GM12865 (cell line): ENCODE data around the gene JARID2.

Experiments used
- DNase-seq: peaks from one replicate; pipeline ENCODE4 v3.0.0; 2010; ENCODE audit warnings: low read depth
- H3K4me3 ChIP-seq: 2 replicates; pipeline ENCODE4 v1.5.1; 2011; ENCODE audit warnings: mild to moderate bottlenecking, low read depth, low read length, control low read depth
- TF ChIP-seq, protein P1 (sequence below): IDR thresholded peaks from 2 replicates; pipeline ENCODE4 v1.5.1; 2011; ENCODE audit warnings: low read length, control low read depth, low read depth, inconsistent platforms; ENCODE audit not compliant: insufficient read depth; ENCODE audit errors: missing control alignments

Gene JARID2

GRCh38 chr6:15516378-15516777 lies 270.5 kb downstream of the JARID2 start:
- TF ChIP-seq, protein P1, sequence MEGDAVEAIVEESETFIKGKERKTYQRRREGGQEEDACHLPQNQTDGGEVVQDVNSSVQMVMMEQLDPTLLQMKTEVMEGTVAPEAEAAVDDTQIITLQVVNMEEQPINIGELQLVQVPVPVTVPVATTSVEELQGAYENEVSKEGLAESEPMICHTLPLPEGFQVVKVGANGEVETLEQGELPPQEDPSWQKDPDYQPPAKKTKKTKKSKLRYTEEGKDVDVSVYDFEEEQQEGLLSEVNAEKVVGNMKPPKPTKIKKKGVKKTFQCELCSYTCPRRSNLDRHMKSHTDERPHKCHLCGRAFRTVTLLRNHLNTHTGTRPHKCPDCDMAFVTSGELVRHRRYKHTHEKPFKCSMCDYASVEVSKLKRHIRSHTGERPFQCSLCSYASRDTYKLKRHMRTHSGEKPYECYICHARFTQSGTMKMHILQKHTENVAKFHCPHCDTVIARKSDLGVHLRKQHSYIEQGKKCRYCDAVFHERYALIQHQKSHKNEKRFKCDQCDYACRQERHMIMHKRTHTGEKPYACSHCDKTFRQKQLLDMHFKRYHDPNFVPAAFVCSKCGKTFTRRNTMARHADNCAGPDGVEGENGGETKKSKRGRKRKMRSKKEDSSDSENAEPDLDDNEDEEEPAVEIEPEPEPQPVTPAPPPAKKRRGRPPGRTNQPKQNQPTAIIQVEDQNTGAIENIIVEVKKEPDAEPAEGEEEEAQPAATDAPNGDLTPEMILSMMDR: no peak
- DNase-seq: no peak
- H3K4me3 ChIP-seq: no peak overlapping the region

DNA sequence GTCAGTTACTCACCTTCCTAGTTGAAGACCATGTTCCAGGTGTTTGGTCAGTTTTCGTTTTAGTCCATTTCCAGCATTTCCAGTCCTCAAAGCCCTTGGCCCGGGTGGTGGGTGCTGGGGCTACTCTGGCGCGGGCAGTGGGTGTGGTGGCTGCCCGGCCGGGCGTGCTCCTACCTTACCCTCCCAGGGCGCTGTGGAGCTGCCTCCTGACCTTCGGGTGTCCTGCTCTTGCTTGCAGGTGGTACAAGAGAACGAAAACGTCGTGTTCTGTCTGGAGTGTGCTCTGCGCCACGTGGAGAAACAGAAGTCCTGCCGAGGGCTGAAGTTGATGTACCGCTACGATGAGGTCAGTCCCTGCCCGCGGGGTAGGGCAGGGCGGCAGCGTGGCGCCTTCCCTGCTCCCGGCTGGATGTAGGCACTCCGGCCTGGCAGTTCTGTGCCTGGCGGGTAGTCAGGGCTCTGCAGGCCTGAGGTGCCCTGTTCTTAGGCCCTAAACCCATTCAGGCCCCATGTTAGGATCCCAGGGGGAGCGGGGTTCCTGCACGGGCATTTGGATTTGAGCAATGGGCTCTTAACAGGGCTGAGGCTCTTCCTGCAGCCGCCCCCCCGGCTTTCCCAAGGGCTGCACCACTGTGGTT lies 271.2 kb downstream of the JARID2 start:
- no peak overlapping the region for H3K4me3 ChIP-seq
- DNase-seq: no peak
- TF ChIP-seq, protein P1: no peak

DNA sequence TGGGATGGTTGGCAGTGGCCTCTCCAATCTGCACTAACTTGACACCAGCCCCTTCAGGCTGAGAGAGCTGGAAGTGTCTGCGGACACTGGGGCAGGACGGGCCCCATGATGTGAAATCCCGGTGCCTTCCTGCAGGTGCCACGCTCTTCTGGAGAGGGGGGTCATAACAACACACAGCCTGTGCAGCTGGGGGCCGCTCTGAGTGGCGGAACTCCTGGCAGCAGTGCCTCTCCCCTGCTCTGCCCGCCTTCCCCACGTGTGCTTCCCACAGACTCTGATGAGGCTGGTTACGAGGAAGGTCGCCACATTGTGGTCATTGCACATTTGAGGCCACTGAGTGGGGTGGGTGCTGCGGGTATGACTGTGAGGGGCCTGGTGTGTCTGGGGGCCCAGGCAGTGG lies 271.7 kb downstream of the JARID2 start:
- no peak overlapping the region for H3K4me3 ChIP-seq
- DNase-seq: no peak
- TF ChIP-seq, protein P1: no peak

GRCh38 chr6:15518057-15518456 lies 272.2 kb downstream of the JARID2 start:
- TF ChIP-seq, protein P1: no peak
- H3K4me3 ChIP-seq: no peak overlapping the region
- DNase-seq: no peak

DNA sequence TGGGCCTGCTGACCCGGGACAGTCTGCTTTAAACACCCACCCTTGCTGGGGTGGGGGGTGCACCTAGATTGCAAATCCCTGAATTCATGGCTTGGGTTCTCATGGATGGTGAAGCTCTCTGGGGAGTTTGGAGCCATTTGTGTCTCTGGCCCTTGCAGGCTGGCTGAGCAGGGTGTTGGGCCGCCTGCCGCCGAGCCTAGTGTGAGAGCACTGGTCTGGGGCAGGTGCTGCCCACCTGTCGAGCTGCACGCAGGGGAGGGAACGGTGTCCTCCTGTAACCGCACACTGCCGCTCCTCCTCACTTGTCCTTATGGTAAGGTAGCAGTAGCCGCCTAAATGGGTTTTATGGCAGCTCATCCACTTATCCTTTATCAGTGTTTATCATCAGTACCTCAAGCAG lies 273.0 kb downstream of the JARID2 start:
- DNase-seq: no peak
- TF ChIP-seq, protein P1: no peak
- no peak overlapping the region for H3K4me3 ChIP-seq

- H3K4me3 ChIP-seq: no peak overlapping the region
- TF ChIP-seq, protein P1: no peak
- no peak for DNase-seq
Measured at GRCh38 chr6:15519681-15520080, 273.8 kb downstream of the JARID2 start.

DNA sequence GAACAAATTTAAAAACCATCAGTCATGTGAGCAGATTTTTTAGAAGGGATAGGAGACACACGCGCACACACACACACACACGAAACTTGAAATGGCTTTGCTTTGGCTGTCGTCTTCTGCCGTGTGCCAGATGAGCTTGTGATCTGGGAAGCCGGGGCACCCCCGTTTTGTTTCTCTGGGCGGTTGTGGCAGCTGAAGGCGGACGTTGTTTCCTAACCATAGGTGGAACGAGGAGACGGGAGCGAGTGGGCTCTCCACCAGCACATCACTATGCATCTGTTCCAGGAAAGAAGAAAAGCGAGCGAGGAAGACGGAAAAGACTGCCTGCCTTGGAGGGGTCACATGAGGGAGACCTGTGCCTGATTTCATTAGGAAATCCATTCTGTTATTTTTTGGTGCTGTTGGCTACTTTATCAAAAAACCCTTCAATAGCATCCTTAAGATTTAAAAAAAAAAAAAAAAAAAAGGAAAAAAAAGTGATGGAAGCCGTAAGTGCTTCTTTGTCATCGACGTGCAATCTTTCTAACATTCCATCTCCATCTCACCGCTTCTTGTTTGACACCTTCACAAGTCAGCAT lies 274.8 kb downstream of the JARID2 start:
- TF ChIP-seq, protein P1: no peak
- DNase-seq: no peak

More for the DNA sequence above, 274.8 kb downstream of the JARID2 start:
- H3K4me3 ChIP-seq: no peak overlapping the region
